Measurements from ENCODE around the gene BAX. TPM values are rescaled to one million over a fixed set of nuclear protein-coding genes. Genes with fewer than 3 reads are reported as not detected.
A peak's percentile ranks its signal among the peaks of the same experiment; 100 is the strongest.

BAX gene
- total RNA-seq, 2 donors from 2014 or later = 15.3 to 22.7 TPM

GRCh38 chr19:48968179-48968661 lies 13.5 kb downstream of the BAX start:
- H3K4me1 ChIP-seq = peaks cover 28% of the 10 kb centered on the region
- intact Hi-C loops (cut with DNase I) = no loop called here
- DNase-seq (no peak), ATAC-seq (no peak)
- no peaks in the 10 kb centered on the region for H3K36me3 ChIP-seq (replicated peaks in 1 of 2; ENCODE audit: insufficient read depth in 1 of 2, low read depth in 2 of 2)
- peak overlapping the region in 2 of 4 donors; percentile 89 to 91 for H3K27ac ChIP-seq
- TF ChIP-seq, protein P1, sequence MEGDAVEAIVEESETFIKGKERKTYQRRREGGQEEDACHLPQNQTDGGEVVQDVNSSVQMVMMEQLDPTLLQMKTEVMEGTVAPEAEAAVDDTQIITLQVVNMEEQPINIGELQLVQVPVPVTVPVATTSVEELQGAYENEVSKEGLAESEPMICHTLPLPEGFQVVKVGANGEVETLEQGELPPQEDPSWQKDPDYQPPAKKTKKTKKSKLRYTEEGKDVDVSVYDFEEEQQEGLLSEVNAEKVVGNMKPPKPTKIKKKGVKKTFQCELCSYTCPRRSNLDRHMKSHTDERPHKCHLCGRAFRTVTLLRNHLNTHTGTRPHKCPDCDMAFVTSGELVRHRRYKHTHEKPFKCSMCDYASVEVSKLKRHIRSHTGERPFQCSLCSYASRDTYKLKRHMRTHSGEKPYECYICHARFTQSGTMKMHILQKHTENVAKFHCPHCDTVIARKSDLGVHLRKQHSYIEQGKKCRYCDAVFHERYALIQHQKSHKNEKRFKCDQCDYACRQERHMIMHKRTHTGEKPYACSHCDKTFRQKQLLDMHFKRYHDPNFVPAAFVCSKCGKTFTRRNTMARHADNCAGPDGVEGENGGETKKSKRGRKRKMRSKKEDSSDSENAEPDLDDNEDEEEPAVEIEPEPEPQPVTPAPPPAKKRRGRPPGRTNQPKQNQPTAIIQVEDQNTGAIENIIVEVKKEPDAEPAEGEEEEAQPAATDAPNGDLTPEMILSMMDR (IDR thresholded peaks at IDR 0.05) = no peak
- TF ChIP-seq POLR2A (IDR thresholded peaks at IDR 0.05) = peak in 1 of 3 donors; percentile 14
- no peaks in the 10 kb centered on the region for H3K27me3 ChIP-seq
- no peak overlapping the region for H3K4me3 ChIP-seq
- H3K9me3 ChIP-seq = no peaks in the 10 kb centered on the region
- WGBS, 2 donors = 58 to 63% methylated on average over 4 of the region's 4 CpGs

DNA sequence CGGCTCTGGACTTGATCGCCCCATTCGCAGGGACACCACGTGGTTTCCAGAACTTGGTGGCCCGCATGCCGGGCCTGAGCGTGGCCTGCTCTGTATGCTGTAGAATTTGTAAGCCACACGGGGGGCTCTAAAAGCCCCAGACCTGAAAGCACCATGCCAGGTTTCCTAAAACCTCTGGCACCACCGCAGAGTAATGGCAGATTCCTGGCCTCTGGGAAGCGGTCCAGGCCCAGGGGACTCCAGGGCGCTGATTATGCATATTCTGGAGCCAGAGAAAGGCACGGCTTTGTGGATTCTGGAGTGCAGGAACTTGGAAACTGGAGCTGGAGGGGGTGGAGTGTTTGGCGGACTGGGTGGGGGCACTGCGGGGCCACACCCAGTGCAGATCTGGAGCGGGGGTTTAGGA lies 14.1 kb downstream of the BAX start:
- TF ChIP-seq POLR2A (IDR thresholded peaks at IDR 0.05) = no peak
- TF ChIP-seq, protein P1 (IDR thresholded peaks at IDR 0.05) = no peak
- WGBS, 2 donors = 90 to 92% methylated on average over 15 of the region's 15 CpGs
- intact Hi-C loops (cut with DNase I) = no loop called here
- Histone ChIP-seq H3K4me3 (no peak overlapping the region), H3K9me3 (no peaks in the 10 kb centered on the region), H3K4me1 (peaks cover 22% of the 10 kb centered on the region), H3K27me3 (no peaks in the 10 kb centered on the region), H3K27ac (no peak overlapping the region), H3K36me3 (replicated peaks in 1 of 2; ENCODE audit: insufficient read depth in 1 of 2, low read depth in 2 of 2) (peaks cover 0 to 2% of the 10 kb centered on the region in 2 donors)
- ATAC-seq (no peak), DNase-seq (no peak)

GRCh38 chr19:48969276-48970138 lies 14.8 kb downstream of the BAX start:
- Histone ChIP-seq H3K27ac (no peak overlapping the region), H3K27me3 (no peaks in the 10 kb centered on the region), H3K4me1 (peaks cover 15% of the 10 kb centered on the region), H3K4me3 (no peak overlapping the region), H3K9me3 (no peaks in the 10 kb centered on the region), H3K36me3 (replicated peaks in 1 of 2; ENCODE audit: insufficient read depth in 1 of 2, low read depth in 2 of 2) (peaks cover 0 to 5% of the 10 kb centered on the region in 2 donors)
- DNase-seq (no peak), ATAC-seq (no peak)
- no peak for TF ChIP-seq POLR2A (IDR thresholded peaks at IDR 0.05)
- TF ChIP-seq, protein P1 (IDR thresholded peaks at IDR 0.05) = no peak
- intact Hi-C loops (cut with DNase I) = no loop called here
- 91 to 92% methylated on average over 30 to 45 of the region's 45 CpGs for WGBS, 2 donors

DNA sequence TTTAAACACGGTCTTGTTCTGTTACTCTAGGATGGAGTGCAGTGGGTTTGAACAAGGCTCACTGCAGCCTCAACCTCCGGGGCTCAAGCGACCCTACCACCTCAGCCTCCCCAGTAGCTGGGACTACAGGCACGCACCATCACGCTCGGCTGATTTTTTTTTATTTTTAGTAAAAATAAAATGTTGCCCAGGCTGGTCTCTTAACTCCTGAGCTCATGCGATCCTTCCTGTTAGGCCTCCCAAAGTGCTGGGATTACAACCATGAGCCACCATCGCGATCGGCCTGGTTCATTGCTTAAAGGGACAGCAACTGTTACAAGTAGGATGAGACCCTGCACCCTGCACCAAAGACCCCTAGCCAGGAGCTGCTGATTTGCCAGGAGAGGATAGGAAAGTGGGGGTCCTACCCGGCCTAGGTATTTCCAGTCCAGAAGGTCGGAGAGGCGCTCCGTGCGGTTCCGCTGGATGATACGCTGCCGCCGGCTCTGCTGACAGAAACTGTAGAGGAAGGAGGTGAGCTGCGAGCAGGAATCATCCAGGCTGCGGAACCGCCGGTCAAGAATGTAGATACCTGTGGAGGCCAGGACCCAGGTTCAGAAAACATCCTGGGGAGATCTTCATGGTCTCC lies 15.6 kb downstream of the BAX start:
- Histone ChIP-seq H3K27ac (no peak overlapping the region), H3K4me1 (peaks cover 12% of the 10 kb centered on the region), H3K36me3 (replicated peaks in 1 of 2; ENCODE audit: insufficient read depth in 1 of 2, low read depth in 2 of 2) (peaks cover 0 to 5% of the 10 kb centered on the region in 2 donors), H3K27me3 (no peaks in the 10 kb centered on the region), H3K9me3 (no peaks in the 10 kb centered on the region), H3K4me3 (no peak overlapping the region)
- 84 to 88% methylated on average over 20 to 22 of the region's 23 CpGs for WGBS, 2 donors
- no peak for ATAC-seq
- intact Hi-C loops (cut with DNase I) = no loop called here
- DNase-seq = no peak
- no peak for TF ChIP-seq POLR2A (IDR thresholded peaks at IDR 0.05)
- TF ChIP-seq, protein P1 (IDR thresholded peaks at IDR 0.05) = no peak

All from body of pancreas (tissue), 4 donors.